SW 1271 (cell line): ENCODE data around the gene ALDH5A1.

Source experiments
- DNase-seq, 2 experiments: peaks; one replicate each; lab custom pipeline; 2025; lab: John Stamatoyannopoulos, UW

ALDH5A1 gene

DNA sequence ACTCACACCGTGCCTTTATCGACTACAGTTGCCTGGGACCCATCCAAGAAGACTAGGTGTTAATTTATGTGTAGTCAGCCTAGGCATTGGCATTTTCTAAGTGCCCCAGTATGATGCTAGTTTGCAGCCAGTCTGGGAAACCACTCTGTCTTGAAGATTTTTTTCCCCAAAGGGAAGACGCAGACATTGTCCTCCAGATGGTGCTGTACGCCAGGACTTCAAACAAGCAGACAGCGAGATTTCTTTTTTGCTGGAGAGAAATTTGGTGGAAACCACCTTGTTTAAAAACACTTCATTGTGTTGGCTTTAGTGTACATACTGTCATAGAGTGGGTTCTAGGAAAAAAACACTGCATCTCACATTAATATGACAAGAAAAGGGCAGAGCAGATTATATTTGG, 30.0 kb downstream of the ALDH5A1 start:
- DNase-seq = peak in 1 of 2 experiments; percentile 16

DNA sequence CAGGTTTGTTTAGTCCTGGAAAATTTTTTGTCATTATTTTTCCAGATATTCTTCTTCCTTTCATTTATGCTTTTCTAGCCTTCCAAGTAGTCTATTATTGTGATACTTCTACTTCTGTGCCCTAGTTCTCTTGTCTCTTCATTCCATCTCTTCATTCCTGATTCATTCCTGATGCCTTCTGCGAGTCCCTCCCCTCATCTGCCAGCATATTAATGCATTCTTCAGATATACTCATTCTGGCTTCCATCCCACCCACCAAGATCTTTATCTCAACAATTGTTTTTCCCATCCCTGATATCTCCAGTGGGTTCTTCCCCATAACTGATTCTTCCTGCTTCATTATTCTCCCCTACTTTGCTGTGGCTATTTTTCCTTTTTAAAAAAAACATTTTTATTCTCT, 35.2 kb downstream of the ALDH5A1 start:
- no peak for DNase-seq

DNA sequence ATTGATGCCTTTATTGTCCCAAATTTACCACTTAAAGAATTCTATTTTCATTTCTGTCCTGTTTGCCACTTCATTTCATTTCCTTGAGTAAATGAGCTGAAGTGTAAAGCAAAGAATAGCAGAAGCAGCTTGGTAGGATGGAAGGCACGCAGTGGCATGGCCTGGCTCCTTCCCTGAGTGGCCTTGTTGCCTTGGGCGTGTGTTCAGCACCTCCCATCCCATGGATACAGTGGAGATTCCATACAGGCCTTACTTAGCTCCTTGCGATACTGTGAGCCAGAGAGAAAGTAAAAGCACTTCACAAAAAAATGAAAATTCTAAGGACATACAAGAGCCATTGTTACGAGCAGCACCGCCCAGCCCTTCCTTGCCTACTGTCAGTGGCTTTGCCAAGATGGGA, 39.6 kb downstream of the ALDH5A1 start:
- no peak for DNase-seq

DNA sequence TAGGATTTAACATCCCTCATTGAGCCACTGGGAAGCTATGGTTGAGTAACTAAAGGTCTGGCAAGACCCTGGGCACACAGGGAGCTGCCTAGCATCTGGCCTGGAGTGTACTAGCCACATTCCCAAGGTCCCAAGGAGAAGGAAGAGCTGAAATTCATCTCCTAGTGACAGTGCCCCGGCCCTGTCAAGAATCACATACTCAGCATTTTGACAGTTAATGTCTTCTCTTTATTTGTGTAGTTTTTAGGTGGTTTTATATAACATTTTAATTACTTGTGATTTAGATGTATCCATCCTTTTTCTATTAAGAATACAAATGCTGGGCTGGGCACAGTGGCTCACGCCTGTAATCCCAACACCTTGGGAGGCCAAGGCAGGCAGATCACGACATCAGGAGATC, 40.4 kb downstream of the ALDH5A1 start:
- no peak for DNase-seq

DNA sequence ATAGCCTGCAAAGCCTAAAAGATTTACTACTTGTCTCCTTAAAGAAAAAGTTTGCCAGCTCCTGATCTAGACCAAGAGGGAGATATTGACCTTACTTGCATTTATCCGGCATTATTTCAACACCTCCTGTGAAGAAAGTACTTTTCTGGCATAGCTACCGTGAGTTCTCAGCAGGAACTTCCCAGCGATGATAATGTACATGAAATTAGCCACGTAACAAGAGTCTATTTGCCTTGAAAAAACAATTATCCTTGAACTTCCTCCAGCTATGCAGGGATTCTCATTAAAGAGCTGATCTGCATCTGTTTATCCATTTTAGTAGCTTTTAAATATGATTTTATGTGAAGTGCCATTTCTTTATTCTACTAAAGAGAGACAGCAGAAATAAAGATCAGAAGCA, 41.7 kb downstream of the ALDH5A1 start:
- no peak for DNase-seq

DNA sequence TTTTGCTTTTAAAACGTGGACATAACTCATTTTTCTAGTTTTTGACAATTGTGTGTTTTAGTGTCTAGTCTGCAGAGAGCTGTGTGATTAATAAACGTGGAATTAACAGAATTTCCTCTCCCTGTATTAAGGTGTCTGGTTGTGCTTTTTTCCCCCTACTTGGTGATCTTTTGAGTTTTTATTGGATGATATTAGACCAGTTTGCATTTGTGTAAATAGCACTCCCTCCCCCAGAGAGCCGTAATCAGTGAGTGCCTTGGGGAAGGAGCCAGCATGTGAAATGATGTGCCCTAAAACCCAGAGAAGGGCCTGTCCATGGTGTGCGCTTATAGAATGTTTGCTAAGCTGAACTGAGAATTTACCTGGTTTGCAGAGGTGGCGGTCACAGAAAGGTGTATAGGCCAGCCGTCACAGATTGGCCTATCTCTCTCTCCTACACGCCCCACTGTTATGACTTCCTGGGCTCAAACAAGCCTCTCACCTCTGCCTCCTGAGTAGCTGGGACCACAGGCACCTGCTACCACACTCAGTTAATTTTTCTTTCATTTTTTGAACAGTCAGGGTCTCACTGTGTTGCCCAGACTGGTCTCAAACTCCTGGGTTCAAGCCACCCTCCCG, 42.4 kb downstream of the ALDH5A1 start:
- DNase-seq = no peak

DNA sequence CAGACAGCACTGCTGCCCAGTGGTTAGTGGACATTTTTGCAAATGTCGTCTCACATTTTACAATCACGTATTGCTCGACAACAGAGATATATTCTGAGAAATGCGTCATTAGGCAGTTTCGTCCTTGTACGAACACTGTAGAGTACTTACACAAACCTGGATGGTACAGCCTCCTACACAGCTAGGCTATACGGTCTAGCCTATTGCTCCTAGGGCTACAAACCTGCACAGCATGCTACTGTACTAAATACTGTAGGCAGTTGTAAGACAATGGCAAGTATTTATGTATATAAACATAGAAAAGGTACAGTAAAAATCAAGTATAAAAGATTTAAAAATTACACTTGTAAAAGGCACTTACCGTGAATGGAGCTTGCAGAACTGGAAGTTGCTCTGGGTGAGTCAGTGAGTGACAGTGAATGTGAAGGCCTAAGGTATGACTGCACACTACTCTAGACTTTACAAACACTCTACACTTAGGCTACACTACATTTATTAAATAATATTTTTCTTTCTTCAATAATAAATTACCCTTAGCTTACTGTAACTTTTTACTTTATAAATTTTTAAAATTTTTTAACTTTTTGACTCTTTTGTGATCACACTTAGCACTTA, 43.1 kb downstream of the ALDH5A1 start:
- no peak for DNase-seq

DNA sequence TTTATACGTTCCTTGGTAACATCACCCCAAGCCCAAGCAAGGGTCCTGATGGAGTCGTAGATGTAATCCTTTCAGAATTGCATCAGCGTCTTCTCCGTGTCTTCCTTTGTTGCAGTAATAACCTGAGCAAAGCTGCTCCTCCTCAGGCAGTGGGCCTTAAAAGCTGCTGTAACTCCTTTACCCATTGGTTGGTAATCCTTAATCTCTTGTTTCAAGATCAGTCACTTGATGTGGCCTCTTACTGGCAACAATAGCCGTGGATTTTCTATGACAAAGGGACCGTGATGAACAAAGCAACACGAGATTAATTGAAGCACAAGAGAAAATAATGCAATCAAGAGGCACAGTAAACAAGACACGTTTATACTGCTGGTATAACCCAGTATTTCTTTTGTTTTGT, 44.6 kb downstream of the ALDH5A1 start:
- DNase-seq = no peak

DNA sequence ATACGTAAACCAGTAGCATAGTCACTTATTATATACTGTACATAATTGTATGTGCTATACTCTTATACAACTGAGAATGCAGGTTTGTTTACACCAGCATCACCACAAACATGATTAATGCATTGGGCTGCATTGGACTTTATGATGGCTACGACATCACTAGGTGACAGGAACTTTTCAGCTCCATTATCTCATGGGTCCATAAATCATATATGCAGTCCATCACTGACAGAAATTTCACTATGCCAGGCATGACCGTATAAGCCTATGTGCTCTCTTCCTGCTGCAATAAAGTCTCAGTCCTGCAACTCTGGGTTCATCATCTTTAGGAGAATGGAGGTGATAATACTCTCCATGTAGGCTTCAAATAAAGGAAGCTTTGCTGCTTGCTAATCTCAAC, 45.4 kb downstream of the ALDH5A1 start:
- no peak for DNase-seq

DNA sequence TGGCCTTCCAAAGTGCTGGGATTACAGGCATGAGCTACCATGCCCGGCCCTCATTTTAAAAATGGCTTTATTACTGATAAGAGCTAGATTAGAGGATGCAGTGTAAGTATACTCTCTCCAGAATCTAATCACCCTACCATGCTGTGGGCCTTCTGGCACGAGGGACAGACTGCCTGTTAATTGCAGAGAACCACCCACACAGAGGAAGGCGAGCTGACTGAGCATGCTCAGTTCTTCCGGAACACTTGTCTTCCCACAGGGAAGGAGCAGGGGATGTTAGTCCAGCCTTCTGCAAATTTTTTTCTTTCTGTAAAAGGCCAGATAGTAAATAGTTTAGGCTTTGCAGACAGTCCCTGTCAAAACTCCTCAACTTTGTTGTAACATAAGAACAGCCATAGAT, 48.9 kb downstream of the ALDH5A1 start:
- DNase-seq = no peak

DNA sequence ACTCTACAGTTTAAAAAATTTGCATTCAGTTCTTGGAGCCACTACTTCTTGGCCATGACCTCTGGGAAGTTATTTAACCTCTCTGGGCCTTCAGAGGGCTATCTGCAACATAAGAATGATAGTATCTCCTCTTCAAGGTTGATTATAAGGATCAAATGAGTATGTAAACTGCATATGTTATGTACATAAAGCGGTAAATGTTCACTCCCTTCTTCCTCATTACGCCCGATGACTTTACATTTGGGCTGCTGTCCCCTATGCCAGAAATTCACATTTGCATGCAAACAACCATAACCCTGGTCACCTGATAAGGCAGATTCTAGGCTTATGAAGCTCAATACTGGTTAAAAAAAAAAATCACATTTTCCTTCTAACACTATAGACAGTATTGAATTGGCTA, 50.4 kb downstream of the ALDH5A1 start:
- DNase-seq = no peak

DNA sequence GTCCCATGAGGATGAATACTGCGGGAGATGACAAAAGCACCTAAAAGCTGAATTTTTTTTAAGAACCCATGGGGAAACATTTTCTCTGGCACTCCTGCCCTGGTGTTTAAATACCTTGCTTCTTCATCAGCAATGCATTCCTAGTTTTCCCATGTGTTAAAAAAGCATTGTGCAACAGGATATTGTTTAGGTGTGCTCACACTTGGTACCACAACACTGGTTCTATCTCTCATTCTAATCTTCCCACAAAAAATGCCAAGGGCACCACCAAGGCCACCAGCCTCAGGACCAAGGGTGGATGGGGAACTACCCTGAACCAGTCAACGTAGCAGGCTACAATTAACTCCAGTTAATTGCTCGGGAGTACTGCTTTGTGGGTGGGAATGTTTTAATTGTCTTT, 50.9 kb downstream of the ALDH5A1 start:
- DNase-seq = no peak

DNA sequence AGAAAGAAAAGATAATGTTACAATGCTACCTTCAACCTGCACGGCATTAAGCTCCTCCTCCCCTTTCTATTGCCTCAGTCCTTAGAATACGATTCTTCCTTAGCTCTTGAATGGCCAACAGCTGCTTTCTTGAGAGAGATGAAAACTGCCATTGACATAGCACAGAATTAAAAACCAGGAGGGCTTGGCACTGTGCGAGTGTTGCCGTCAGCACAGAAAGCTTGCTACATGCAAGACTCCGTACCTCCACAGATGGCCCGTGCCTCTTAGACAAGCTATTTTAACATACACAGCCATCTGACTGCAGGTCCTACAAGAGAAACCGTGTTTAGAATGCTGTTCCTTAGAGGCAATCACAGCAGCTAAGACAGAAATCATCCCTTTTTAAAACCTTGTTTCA, 51.7 kb downstream of the ALDH5A1 start:
- no peak for DNase-seq

DNA sequence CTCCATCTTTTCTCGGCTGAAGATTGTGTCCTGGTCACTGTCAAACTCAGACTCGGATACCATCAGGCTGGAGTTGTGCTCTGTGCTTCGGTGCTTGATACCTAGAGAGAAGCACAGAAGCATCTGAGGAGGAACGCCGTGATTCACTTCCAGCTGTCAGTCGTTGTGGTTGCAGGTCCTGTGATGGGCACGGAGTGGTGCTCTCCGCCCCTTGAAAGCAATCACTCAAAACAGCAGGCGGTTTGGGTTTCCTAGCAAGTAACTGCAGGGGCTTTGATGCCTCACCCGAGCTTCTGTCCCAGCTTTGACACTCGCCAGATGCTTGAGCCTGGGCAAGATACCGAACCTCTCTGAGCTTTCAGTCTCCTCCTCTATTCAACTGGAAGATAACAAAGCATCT, 52.5 kb downstream of the ALDH5A1 start:
- no peak for DNase-seq

DNA sequence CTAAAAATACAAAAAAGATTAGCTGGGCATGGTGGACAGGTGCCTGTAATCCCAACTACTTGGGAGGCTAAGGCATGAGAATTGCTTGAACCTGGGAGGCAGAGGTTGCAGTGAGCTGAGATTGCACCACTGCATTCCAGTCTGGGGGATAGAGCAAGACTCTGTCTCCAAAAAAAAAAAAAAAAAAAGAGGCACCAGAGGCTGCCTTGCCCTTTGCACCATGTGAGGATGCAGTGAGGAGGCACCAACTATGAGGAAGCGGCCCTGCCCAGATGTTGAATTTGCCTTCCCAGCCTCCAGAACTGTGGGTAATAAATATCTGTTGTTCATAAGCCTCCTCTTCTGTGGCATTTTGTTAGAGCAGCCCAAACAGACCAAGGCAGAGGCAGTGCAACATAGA, 54.4 kb downstream of the ALDH5A1 start:
- DNase-seq = no peak

DNA sequence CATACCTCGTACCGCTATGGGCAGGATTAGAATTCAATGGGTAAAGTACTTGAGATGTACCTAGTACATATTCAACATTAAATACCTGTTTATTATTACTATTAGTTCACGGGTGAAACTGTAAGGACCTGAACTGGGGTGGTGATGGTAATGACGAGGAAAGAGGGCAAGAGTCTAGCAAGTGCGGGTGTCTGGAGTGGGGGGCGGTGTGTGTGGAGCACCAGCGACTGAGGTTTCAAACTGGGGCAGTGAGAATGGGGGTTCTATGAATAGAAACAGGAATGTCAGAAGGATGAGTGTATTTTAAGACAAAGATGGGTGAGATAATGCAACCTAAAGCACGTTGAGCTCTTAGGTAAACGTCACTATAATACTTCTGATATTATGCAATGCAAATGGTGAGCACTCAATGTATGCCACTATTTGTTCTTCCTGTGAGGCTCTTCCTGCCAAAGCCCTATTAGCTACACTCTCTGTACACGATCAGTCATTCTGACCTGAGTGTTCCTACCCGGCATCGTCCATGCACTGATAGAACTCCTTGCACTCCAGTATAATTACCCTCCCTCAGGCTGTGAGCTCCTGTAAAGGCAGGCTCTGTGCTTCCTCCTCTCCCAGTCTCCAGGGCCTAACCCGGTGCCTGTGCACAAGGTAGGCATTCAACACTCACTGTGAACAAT, 55.0 kb downstream of the ALDH5A1 start:
- DNase-seq = no peak

DNA sequence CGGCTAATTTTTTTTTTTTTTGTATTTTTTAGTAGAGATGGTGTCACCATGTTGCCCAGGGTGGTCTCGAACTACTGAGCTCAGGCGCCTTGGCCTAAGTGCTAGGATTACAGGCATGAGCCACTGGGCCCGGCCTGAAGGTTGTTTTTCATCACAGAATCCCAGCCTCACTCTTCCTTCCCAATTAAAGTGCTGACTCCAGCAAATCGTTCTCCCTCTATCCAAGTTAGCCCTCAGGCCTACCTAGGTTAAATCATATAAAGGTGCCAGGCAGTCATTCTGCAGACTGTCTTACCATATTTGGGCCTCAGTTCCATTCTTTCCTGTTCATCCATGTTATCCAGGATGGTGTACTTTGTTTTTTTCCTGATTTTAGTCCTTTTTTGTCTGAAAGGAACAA, 56.4 kb downstream of the ALDH5A1 start:
- DNase-seq = no peak

DNA sequence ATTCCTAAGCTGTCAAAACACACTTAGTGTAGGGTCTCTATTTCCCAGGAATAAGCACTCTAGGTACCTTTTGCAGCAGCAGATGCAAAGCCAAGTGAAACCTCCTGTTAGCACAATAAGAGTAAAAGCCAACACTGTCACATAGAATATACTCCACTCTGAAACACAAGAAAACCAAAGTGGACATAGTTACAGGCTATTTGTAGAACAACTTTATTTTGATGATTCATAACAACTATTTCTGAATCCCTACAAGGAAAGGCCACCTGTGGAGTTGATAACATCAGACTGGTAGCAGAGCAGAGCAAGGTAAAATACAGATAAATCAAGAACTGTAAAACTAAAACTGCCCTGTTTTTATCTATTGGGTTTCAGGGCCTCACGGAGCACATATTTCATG, 59.7 kb downstream of the ALDH5A1 start:
- DNase-seq = no peak

DNA sequence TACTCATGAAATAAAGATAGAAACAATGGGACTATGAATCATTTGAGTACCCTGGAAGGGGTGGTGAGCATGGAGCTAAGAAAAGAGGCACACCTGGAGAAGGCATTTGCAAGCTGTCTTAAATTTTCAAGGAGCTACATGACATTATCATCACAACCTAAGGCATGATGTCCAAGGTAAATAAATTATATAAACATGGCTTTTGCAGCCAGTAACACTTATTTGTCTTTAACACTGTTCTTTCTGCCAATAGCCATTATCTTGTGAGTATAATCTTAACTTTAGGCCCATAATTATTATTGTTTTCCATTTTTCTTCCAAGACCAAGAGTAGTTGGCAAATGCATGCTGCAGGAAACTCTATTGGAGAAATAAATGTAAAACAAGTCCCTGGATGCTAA, 63.7 kb downstream of the ALDH5A1 start:
- no peak for DNase-seq

DNA sequence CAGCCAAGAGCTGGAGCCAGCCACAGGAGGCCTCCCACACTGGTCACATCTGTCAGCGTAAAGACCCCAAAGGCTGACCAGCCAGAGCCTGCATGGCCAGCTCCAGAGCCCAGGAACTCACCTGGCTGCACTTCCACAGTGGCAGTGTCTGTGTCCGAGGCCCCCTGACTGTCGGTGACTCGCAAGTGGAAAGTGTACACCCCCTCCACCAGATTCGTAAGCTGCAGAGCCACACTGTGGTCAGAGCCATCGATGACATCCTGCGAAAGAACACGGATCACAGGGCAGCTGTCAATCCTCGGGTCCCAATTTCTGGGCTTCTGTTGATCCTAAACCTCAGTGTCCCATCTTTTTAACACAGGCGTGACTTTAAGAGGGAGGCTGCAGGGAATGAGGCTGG, 69.3 kb downstream of the ALDH5A1 start:
- DNase-seq = no peak

DNA sequence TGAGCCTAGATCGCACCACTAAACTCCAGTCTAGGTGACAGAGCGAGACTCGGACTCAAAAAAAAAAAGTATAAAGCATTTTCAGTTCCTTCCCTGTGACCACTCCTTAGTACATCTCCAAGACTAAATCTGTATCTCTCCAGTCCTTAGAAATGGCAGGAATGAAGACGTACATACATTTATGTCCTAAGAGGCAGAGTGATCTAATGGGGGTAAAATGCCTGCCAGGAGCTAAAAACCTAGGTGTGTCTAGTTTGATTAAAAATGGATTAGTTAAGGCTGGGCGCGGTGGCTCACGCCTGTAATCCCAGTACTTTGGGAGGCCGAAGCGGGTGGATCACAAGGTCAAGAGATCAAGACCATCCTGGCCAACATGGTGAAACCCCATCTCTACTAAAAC, 70.4 kb downstream of the ALDH5A1 start:
- DNase-seq = no peak

DNA sequence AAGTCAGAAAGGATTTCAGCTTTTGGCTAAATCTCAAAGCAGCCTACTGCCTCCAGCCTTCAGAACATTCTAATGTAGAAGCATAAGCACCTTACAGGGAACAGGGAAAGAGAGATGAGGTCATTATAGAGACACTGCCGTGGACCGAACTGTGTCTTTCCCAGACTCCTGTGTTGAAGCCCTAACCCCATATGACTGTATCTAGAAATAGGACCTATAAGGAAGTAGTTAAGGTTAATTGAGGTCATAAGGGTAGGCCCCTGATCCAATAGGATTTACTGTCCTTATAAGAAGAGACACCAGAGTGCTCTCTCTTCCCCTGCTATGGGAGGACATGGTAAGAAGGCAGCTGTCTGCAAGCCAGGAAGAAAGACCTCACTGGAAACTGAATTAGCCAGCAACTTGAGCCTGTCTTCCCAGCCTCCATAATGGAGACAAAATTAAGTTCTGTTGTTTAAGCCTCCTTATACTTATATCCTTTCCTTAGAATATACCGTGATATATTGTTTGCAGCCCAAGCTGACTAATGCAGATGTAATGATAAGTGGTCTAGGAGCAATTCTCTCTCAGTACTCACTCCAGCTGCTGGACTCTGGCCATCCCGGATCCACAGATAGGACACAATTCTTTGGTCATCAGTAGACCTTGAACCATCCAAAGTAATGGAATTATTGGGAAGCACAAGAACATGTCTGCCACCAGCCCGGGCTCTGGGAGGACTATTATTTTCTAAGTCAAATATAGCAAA, 71.4 kb downstream of the ALDH5A1 start:
- DNase-seq = no peak

DNA sequence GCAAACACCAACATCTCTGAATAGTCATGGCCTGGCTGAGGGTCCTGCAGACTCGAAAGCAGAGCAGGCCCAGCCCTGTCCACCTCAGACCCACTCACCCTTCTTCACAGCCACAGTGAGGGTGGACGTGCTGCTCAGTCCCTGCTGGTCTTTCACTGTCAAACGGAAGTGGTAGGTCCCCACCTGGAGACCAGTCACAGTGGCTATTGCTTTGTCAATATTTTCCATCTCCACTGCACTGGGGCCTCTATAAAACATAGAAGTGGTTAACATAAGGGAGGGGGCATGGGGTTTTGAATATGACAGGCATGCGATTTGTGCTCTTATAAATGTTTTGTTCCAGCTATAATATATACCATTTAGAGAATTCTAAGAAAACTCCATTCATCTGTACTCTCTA, 73.9 kb downstream of the ALDH5A1 start:
- DNase-seq = no peak
